A172 (cell line): ENCODE measurements around the gene GRK5. TPM values are rescaled to one million over a fixed set of nuclear protein-coding genes. Genes with fewer than 3 reads are reported as not detected.
A peak's percentile ranks its signal among the peaks of the same experiment; 100 is the strongest.
"Not testable (repeated sequence)": the region's sequence is repeated elsewhere in the genome, so short reads cannot be mapped to it uniquely, and the experiment has no call there.

Experiments used
- DNase-seq: peaks from one replicate; pipeline ENCODE4 v3.0.0-alpha.2; 2015; ENCODE audit warnings: low spot score
- total RNA-seq: library from RNA; depleted of rRNA; stranded (reverse); fragments of >200 nt; shearing (Covaris generic); gene quantifications from 2 replicates; pipeline ENCODE4 v1.2.3, GENCODE V29; 2014; rRNA removed

Gene GRK5
- 12.2 and 13.0 TPM in 2 replicates for total RNA-seq

- DNase-seq, result peak; percentile 93
Observed at GRCh38 chr10:119207366-119207666, at the start of gene GRK5. Gene GRK5, plus strand, starts transcription at chr10:119207571. Its CDS starts 347 bp downstream, at chr10:119207918.

- DNase-seq, result no peak
Observed at GRCh38 chr10:119159332-119159731, 48.0 kb upstream of the GRK5 start.

DNA sequence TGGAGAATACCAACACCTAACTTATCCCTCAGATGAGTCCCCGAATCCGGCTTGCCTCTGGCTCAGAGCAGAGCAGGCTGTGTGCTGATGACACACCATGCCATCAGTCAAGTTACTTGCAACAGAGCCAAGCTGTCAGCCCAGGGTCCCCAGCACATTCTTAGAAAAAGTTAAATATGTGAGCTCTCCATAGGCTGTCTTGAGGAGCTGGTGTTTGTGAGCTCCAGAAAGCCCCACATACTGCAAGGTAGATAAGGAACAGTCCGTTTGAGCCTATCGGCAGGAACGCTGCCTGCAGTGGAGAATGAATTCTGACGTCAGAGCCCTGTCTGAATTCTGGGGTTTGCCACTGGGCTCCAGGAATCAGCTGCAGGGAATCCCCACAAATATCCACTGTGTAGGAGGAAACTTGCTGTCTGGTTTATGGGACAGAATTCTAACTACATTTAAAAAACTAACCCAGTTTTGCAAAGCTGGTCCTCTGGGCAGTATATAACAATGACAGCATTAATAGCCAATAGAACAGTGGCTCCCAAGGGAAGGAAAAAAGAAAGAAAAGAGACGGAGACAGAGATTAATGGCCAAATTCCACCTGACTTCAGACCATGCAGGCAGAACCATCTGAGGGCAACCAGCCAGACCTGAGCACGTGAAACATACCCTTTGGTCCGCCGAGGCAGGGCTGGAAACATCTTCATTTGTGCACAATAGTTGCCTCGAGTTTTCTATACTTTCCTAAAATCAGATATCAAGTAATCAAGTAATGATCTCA is 45.5 kb upstream of the GRK5 start:
- DNase-seq, result peak; percentile 76

DNA sequence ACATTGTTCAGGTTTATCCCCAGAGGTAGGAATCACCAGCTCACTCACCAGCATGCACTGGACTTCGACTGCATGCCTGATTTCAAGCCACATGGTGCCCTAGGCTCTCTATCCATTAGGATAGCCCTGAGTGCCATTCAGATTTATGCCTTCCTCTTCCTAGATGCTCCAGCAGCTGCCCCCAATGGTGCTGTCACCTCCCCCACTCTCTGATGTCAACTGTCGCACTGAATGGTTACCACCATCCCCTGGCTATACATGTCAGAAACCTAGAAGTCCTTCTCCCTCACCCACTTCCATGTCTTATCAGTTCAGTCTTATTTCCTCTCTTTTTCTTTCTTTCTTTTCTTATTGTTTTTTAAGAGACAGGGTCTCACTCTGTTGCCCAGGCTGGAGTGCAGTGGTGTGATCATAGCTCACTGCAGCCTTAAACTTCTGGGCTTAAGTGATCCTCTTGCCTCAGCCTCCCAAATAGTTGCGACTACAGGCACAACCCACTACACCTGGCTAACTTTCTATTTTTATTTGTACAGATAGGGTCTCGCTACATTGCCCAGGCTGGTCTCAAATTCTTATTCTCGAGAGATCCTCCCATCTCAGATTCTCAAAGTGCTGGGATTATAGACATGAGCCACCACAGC is 44.8 kb upstream of the GRK5 start:
- DNase-seq, result no peak

DNA sequence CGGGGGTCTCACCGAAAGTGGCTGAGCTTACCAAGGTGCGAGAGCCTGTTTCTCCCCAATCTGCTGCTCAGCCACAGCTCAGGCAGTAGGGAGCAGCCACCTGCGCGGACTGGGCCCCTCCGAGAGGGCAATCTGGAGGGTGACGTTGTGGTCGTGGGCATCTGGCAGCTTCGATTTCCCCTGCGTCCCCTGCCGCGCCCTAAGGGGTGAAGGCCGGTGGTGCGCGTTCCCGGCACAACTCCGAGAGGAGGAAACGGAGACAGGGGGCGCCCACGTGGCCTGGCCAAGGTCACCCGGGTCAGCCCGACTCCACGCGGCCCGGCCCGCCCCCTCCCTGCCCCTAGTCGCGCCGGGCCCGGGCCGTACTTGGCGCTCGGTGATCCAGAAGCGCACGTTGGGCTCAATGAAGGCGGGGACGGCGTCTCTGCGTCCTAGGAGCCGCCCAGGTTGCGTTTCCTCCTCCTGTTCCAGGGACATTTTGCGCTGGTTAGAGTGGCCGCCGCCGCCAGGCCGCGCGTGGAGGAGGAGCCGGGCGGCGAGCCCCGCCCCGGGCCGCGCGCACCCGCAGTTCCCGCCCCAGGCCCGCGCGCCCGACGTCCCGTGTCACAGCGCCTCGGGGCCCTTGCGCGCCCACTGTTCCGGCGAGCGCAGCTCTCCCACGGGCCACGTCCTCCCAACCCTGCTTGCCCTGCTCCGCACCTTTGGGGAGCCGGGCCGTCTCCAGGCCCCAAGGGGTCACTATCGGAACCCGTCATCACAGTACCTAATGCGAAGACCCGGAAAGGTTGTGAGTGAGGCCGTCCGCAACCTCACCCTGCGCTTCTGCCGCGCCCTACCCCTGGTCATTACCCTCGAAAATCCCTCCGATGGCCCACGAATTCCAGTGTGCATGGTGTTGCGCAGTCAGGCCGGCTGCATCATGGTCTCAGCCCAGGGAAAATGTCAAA is 41.9 kb upstream of the GRK5 start, which contains the start of gene SFXN4:
Gene SFXN4 (minus strand): TSS at position 544 of the 947 bp plus-strand sequence. CDS start 67 bp downstream, at position 477.
- DNase-seq, result peak; percentile 41

- DNase-seq, result no peak
Observed at GRCh38 chr10:119166118-119166500, 41.3 kb upstream of the GRK5 start.

DNA sequence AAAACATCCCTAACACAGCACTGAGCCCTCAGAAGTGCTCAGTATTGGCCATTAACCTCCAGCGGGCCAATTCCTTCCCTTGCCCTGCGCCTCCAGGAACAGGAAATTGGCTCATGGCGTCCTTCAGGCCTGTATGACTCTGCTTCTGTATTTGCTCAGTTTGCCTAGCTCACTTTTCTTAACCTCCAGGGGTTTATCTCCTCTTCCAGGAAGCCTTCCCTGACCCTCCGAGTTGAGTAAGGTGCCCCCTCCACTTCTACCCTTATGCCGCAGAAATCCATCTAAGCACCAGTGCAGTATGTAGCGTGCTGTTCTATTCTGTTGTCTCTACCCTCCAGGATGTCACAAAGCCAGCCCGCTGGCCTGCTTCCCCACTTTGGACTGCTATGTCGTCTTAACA is 40.8 kb upstream of the GRK5 start:
- no peak for DNase-seq

DNA sequence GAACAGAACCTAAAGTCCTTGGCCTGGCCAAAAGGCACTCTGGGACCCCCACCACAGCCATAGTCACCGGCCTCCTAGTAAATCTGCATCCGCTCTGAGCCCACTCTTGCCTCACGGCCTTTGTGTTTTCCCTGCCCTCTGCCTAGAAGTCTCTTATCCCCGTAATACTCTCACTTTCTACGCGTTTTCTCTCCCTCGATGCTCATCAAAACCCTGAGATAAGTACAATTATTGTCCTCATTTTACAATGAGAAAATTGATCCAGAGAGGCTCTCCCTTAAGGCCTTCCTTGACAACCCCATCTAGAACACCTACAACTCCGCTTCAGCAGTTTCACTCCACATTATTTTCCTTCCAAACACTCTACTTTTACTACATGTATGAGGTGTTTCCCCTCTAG is 40.3 kb upstream of the GRK5 start:
- DNase-seq, result no peak

DNA sequence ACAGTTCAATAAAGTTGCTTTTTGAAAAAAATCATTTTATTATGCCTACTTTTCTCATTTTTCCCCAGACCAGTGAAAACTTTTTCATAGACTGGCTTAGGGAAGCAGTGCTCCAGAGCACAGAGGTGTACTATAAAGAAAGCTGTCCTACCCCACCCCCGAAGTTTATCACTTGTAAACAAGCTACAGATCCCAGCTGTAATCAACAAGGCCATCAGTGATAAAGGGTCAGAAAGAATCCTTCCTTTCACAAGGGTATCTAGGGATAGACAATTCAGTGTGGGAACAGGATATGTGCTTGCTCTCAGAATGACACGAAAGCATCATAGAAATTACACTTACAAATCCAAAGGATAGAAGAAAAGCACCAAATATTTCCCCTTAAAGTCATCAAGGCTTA is 33.3 kb upstream of the GRK5 start:
- DNase-seq, result no peak

DNA sequence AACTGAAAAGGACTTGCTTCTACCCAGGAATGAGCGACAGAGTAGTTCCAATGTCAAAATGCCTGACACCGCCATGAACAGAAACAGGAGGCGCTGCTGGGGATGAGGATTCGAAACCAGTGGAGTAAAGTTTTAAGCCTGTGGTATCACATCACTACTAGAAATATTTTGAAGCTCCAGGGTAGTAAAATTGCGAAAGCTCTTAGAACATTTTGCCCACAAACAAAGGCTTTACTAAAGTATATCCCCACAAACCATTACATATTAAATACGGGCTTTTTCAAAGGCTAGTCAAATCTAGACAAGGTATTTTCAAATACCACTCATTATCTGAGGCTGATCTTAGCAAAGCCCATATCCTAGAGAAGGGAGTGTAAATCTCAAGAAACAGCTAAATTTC is 31.2 kb upstream of the GRK5 start:
- DNase-seq, result no peak

GRCh38 chr10:119177708-119178371 is 29.5 kb upstream of the GRK5 start:
- DNase-seq, result no peak

- DNase-seq, result peak; percentile 89
Observed at GRCh38 chr10:119178372-119179119, 28.8 kb upstream of the GRK5 start, which contains the start of gene PRDX3. Gene PRDX3, minus strand, starts transcription at chr10:119178812. Its CDS starts 22 bp downstream, at chr10:119178790.

- DNase-seq, result not testable (repeated sequence)
Observed at GRCh38 chr10:119180850-119181400, 26.4 kb upstream of the GRK5 start.

DNA sequence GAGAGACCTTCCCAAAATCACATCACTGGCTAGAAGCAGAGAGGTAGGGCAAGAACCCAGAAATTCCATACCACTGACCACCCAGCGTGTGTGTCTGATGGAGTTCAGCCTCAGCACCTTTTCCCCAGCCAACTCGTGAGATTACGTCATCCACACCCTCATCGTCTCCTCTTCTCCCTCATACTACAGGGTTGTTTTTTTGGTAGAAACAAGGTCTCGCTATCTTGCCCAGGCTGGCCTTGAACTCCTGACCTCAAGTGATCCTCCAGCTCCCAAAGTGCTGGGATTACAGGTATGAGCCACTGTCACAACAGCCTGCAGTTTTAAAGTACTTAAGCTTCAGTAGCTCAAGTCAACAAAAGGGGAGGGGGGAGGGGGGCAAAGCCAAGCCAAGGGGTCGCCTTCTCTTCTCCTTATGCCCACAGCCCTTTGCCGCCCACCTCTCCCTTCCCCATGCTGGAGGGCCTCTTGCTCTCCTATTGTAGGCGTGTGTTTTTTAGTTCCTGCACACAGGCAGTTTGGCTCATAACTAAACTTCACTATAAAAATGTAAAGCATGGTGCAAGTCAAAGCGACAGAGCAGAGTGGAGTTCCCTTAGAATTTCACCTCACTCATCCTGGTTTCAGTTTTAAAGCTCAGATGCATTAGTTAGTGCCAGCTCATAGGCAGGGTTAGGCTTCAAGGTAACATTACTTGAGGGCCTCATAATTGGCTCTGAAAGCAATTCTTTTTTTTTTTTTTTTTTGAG is 23.5 kb upstream of the GRK5 start:
- DNase-seq, result no peak

DNA sequence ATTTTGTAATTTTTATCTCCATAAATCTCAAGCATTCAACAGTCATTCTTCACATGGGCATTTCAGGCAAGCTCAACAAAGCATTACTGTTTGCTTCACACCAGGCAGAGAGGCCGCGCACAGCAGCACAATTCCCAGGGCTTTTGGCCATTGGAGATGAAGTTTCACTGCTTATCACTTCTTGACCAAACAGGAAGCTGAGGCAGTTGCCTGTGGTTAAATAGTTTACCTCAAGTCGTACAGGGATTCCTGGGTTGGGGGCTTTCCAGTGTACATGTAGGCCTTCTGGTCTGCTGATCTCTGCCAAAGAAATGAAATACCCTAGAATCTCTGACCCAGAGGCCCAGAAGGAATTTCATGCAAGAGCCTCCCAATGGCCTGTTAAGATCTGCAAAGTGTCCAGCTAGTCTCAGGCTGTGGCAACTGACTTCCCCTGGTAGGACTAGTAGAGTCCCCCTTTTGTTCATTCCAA is 17.5 kb upstream of the GRK5 start:
- peak; percentile 85 for DNase-seq

DNA sequence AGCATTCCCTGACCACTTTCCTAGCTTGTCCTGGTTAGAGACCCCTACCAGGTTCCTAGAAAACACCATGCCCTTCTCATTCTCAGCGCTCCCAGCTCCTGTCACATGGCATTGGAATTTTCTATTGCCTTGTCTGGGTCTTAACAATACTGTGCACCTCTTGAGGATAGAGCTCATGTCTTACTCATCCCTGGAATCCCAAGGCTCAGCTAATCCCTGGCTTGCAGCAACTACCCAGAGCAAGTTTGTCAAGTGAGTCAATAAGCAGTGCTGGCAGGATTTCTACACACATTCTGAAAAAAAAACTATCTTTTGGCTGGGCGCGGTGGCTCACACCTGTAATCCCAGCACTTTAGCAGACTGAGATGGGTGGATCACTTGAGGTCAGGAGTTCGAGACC is 17.0 kb upstream of the GRK5 start:
- DNase-seq, result peak; percentile 98

DNA sequence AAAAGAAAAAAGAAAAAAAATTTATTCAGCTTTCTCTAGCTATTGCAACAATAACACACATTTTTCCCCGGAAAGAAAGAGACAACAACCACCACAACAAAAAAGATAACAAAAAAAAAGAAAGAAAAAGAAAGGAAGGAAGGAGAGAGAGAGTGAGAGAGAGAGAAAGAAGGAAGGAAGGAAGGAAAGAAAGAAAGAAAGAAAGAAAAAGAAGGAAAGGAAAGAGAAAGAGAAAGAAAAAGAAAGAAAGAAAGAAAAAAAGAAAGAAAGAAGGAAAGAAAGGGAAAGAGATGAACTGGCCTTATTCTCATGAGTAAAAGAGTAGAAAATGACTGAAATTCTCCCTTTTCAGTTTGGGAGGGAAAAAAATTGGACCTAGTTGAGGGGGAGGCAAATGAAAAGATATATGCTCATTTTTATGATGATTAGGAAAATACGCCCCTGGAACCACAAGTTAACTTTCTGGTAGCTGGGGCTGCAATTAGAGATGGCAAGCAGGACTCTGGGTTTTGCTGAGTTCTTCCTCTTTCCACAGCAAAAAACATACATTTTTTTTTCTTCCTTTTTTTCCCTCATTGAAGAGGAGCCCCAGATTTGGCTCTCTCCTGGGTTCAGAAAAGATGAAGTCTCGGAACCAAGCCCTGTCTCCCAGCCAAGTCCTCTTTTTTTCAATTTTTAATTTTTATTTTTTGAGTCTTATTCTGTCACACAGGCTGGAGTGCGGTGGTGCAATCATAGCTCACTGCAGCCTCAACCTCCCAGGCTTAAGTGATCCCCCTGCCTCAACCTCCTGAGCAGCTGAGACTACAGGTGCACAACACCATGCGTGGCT is 16.2 kb upstream of the GRK5 start:
- DNase-seq, result no peak

GRCh38 chr10:119191881-119192280 is 15.5 kb upstream of the GRK5 start:
- peak; percentile 54 for DNase-seq

DNA sequence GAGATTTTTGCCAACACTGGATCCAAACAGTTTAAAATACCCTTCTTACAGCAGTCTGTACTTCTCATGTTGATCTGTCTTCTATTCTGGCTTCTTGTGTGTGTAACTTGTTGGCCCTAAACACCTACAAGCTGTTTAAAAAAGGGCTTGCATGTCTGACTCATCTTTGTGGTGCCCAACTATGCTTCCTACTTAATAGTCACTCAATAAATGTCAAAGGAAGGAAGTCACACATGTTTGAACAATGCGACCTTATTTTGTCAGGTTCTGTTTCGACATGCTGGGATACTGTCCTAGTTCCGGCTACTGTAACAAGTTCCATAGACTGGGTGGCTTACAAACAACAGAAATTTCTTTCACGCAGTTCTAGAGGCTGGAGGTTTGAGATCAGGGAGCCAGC is 9.4 kb upstream of the GRK5 start:
- peak; percentile 67 for DNase-seq
